Measurements from ENCODE around the gene TP53I3. TPM values are rescaled to one million over a fixed set of nuclear protein-coding genes. Genes with fewer than 3 reads are reported as not detected.

TP53I3 gene
- total RNA-seq, 2 donors from 2014 or later, result 16.2 to 26.2 TPM

GRCh38 chr2:24082787-24083566, 1.7 kb downstream of the TP53I3 start:
- WGBS, result 81% methylated on average over 6 of the region's 8 CpGs
- Histone ChIP-seq H3K27me3 (replicated peaks; ENCODE audit: insufficient read depth) (no peaks in the 10 kb centered on the region), H3K4me3 (peak overlapping the region in 1 of 2 donors; percentile 59), H3K27ac (peak overlapping the region; percentile 91 to 93), H3K36me3 (no peaks in the 10 kb centered on the region), H3K4me1 (replicated peaks) (peaks cover 3% of the 10 kb centered on the region), H3K9me3 (no peaks in the 10 kb centered on the region)
- TF ChIP-seq CTCF (IDR thresholded peaks at IDR 0.05) (no peak), POLR2AphosphoS5 (IDR thresholded peaks at IDR 0.05) (no peak), POLR2A (IDR thresholded peaks at IDR 0.05) (no peak)
- DNase-seq (ENCODE audit: low spot score), result no peak
- intact Hi-C loops (cut with DNase I), result loop anchor here (10.0 kb wide), 1 partner anchor 302 kb away; no protein-coding TSS in a partner anchor

GRCh38 chr2:24080701-24081100, 3.9 kb downstream of the TP53I3 start:
- no peak for DNase-seq (ENCODE audit: low spot score)
- Histone ChIP-seq H3K4me1 (replicated peaks) (peaks cover 3% of the 10 kb centered on the region), H3K4me3 (no peak overlapping the region), H3K27me3 (replicated peaks; ENCODE audit: insufficient read depth) (no peaks in the 10 kb centered on the region), H3K36me3 (no peaks in the 10 kb centered on the region), H3K9me3 (no peaks in the 10 kb centered on the region), H3K27ac (no peak overlapping the region)
- no peak for TF ChIP-seq POLR2AphosphoS5 (IDR thresholded peaks at IDR 0.05)
- no peak for TF ChIP-seq POLR2A (IDR thresholded peaks at IDR 0.05)
- no peak for TF ChIP-seq CTCF (IDR thresholded peaks at IDR 0.05)
- intact Hi-C loops (cut with DNase I), result loop anchor here (10.0 kb wide), 1 partner anchor 304 kb away; no protein-coding TSS in a partner anchor
- 49% methylated on average over 2 of the region's 2 CpGs for WGBS

GRCh38 chr2:24077879-24078278, 6.8 kb downstream of the TP53I3 start:
- H3K27me3 ChIP-seq (replicated peaks; ENCODE audit: insufficient read depth), result no peaks in the 10 kb centered on the region
- no peak for DNase-seq (ENCODE audit: low spot score)
- H3K9me3 ChIP-seq, result no peaks in the 10 kb centered on the region
- H3K4me1 ChIP-seq (replicated peaks), result no peaks in the 10 kb centered on the region
- no peak for TF ChIP-seq POLR2A (IDR thresholded peaks at IDR 0.05)
- peak overlapping the region; percentile 98 for H3K27ac ChIP-seq
- no peaks in the 10 kb centered on the region for H3K36me3 ChIP-seq
- H3K4me3 ChIP-seq, result peak overlapping the region; percentile 53 to 55
- WGBS, result 34% methylated on average over 2 of the region's 2 CpGs
- intact Hi-C loops (cut with DNase I), result loop anchor here (2.0 kb wide), 1 partner anchor 151 kb away; the partner anchor contains the start of gene ATAD2B

GRCh38 chr2:24077535-24077877, 7.1 kb downstream of the TP53I3 start:
- Histone ChIP-seq H3K36me3 (no peaks in the 10 kb centered on the region), H3K4me3 (peak overlapping the region; percentile 53 to 55), H3K4me1 (replicated peaks) (no peaks in the 10 kb centered on the region), H3K9me3 (no peaks in the 10 kb centered on the region), H3K27ac (peak overlapping the region; percentile 98), H3K27me3 (replicated peaks; ENCODE audit: insufficient read depth) (no peaks in the 10 kb centered on the region)
- intact Hi-C loops (cut with DNase I), result loop anchor here (2.0 kb wide), 1 partner anchor 151 kb away; the partner anchor contains the start of gene ATAD2B
- TF ChIP-seq CTCF (IDR thresholded peaks at IDR 0.05) (no peak), POLR2A (IDR thresholded peaks at IDR 0.05) (no peak), POLR2AphosphoS5 (IDR thresholded peaks at IDR 0.05) (no peak)
- WGBS, result under 1% methylated on average over 9 of the region's 9 CpGs
- DNase-seq (ENCODE audit: low spot score), result no peak

GRCh38 chr2:24076849-24077534, 7.6 kb downstream of the TP53I3 start:
- no peaks in the 10 kb centered on the region for H3K36me3 ChIP-seq
- no peaks in the 10 kb centered on the region for H3K9me3 ChIP-seq
- TF ChIP-seq POLR2AphosphoS5 (IDR thresholded peaks at IDR 0.05), result peak; percentile 5
- TF ChIP-seq POLR2A (IDR thresholded peaks at IDR 0.05), result peak; percentile 74
- TF ChIP-seq CTCF (IDR thresholded peaks at IDR 0.05), result no peak
- peak overlapping the region; percentile 53 to 55 for H3K4me3 ChIP-seq
- no peaks in the 10 kb centered on the region for H3K27me3 ChIP-seq (replicated peaks; ENCODE audit: insufficient read depth)
- intact Hi-C loops (cut with DNase I), result loop anchor here (2.0 kb wide), 1 partner anchor 150 kb away; the partner anchor contains the start of gene ATAD2B
- under 1% methylated on average over 37 of the region's 41 CpGs for WGBS
- DNase-seq (ENCODE audit: low spot score), result no peak
- no peaks in the 10 kb centered on the region for H3K4me1 ChIP-seq (replicated peaks)
- H3K27ac ChIP-seq, result peak overlapping the region; percentile 98

Measured in prostate gland (tissue), 2 donors.